ENCODE data around the gene POLE.

- no peak for TF ChIP-seq CTCF (IDR thresholded peaks at IDR 0.05; ENCODE audit: low read depth, low read length)
- TF ChIP-seq EZH2phosphoT487 (IDR thresholded peaks at IDR 0.05; ENCODE audit: low read depth), result no peak
These were observed 23.4 kb upstream of the POLE start, which contains the start of gene PGAM5 for GRCh38 chr12:132710405-132711079.
